Endodermal cell (in vitro differentiated cells): ENCODE data around the gene SLC22A2. TPM values are rescaled to one million over a fixed set of nuclear protein-coding genes. Genes with fewer than 3 reads are reported as not detected.

Experiments
- DNase-seq: peaks from one replicate; pipeline ENCODE4 v3.0.0-alpha.2; 2017
- H3K27ac ChIP-seq: 2 replicates; pipeline ENCODE4 v1.5.1; 2013; ENCODE audit warnings: mild to moderate bottlenecking, low read depth, low read length, moderate library complexity
- H3K27me3 ChIP-seq: 2 replicates; pipeline ENCODE4 v1.6.1; 2013; ENCODE audit warnings: mild to moderate bottlenecking, low read length, moderate library complexity; ENCODE audit not compliant: insufficient read depth, control insufficient read depth, poor library complexity, severe bottlenecking
- H3K36me3 ChIP-seq: 2 replicates; pipeline ENCODE4 v1.7.0; 2013; ENCODE audit warnings: mild to moderate bottlenecking, low read length, moderate library complexity; ENCODE audit not compliant: control insufficient read depth, insufficient read depth
- H3K4me1 ChIP-seq: one replicate; pipeline ENCODE4 v1.7.0; 2013; ENCODE audit warnings: low read length; ENCODE audit not compliant: control insufficient read depth, insufficient read depth
- H3K4me3 ChIP-seq: 2 replicates; pipeline ENCODE4 v1.5.1; 2013; ENCODE audit warnings: mild to moderate bottlenecking, low read length, moderate library complexity
- H3K9ac ChIP-seq: 2 replicates; pipeline ENCODE4 v1.6.1; 2013; ENCODE audit warnings: mild to moderate bottlenecking, low read length, moderate library complexity; ENCODE audit not compliant: poor library complexity, severe bottlenecking; ENCODE audit errors: extremely low read depth
- H3K9me3 ChIP-seq: 2 replicates; pipeline ENCODE4 v1.6.1; 2013; ENCODE audit warnings: mild to moderate bottlenecking, low read length, moderate library complexity; ENCODE audit not compliant: control insufficient read depth
- H3K27ac Mint-ChIP-seq: 2 replicates; pipeline ENCODE4 v1.8.0; 2020; ENCODE audit warnings: mixed read lengths
- H3K27me3 Mint-ChIP-seq: 2 replicates; pipeline ENCODE4 v1.8.0; 2021; ENCODE audit warnings: mild to moderate bottlenecking, mixed read lengths; ENCODE audit not compliant: insufficient read depth
- H3K36me3 Mint-ChIP-seq: 2 replicates; pipeline ENCODE4 v1.8.0; 2020; ENCODE audit warnings: low read depth, mixed read lengths
- H3K4me1 Mint-ChIP-seq: 2 replicates; pipeline ENCODE4 v1.8.0; 2020; ENCODE audit warnings: mixed read lengths
- H3K4me3 Mint-ChIP-seq: 2 replicates; pipeline ENCODE4 v1.8.0; 2020; ENCODE audit warnings: mild to moderate bottlenecking, moderate library complexity, mixed read lengths
- H3K9me3 Mint-ChIP-seq: 2 replicates; pipeline ENCODE4 v1.8.0; 2020; ENCODE audit warnings: mild to moderate bottlenecking, mixed read lengths
- WGBS, 2 experiments: methylation state at CpG; one replicate each; pipeline versions ENCODE4 v1.1.5 to v1.1.7; 2013; ENCODE audit warnings: missing lambda C conversion rate in 2 of 2, mixed read lengths in 1 of 2; ENCODE audit not compliant: insufficient coverage in 1 of 2, insufficient read length in 1 of 2; 5-methylcytosine and 5-hydroxymethylcytosine counted together
- total RNA-seq, 2 donors: library from RNA; stranded (reverse); fragmentation: NEBNext Ultra II Directional in 1 of 2; extraction: Animal tissue kit (Norgen Biotek cat#: 25700) in 1 of 2; gene quantifications; 2 replicates in 1 of 2; 3 replicates in 1 of 2; pipeline ENCODE4 v1.2.1, GENCODE V29; 2021
- TF ChIP-seq, protein P1 (sequence below): fragments of 200-600 bp; sonication (generic); conservative IDR thresholded peaks from 2 replicates; pipeline ENCODE4 v1.5.0; 2021; ENCODE audit warnings: antibody characterized with exemption, mild to moderate bottlenecking

SLC22A2 gene
- total RNA-seq, 2 donors from 2014 or later = 0.64 to 1.00 TPM

DNA sequence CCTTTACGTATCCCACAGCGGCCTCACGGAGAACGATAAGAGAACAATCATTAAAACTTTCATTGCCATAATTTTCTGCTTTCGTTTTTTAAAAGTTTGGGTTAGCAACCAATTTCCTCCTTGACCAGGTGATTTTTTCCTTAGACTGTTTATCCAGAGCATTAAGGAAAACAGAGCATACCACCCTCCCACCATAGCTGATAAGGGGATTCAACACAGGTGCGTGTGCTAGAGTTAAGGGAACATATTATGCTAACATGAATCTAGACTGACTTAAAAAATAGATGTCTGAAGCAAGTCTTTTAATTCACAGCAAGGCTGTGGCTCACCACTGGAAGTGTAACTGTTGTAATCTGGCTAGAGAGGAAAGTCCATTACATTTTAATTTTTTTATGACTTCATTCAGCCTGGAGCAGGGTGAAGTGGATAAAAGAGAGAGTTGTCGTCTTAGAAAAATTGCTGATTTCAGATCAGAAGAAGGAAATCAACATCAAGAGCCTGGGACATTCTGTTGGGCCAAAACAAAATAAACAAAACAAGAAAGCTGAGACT lies 5.5 kb upstream of the SLC22A2 start:
- Mint-ChIP-seq H3K4me3 (no peak overlapping the region), H3K4me1 (peaks cover 37% of the 10 kb centered on the region), H3K36me3 (no peaks in the 10 kb centered on the region), H3K27ac (no peak overlapping the region), H3K27me3 (no peaks in the 10 kb centered on the region), H3K9me3 (no peaks in the 10 kb centered on the region)
- Histone ChIP-seq H3K4me1 (peaks cover 10% of the 10 kb centered on the region), H3K27me3 (no peaks in the 10 kb centered on the region), H3K36me3 (no peaks in the 10 kb centered on the region), H3K9ac (no peak overlapping the region), H3K4me3 (peak overlapping the region; percentile 35), H3K27ac (no peak overlapping the region), H3K9me3 (no peaks in the 10 kb centered on the region)
- TF ChIP-seq, protein P1, sequence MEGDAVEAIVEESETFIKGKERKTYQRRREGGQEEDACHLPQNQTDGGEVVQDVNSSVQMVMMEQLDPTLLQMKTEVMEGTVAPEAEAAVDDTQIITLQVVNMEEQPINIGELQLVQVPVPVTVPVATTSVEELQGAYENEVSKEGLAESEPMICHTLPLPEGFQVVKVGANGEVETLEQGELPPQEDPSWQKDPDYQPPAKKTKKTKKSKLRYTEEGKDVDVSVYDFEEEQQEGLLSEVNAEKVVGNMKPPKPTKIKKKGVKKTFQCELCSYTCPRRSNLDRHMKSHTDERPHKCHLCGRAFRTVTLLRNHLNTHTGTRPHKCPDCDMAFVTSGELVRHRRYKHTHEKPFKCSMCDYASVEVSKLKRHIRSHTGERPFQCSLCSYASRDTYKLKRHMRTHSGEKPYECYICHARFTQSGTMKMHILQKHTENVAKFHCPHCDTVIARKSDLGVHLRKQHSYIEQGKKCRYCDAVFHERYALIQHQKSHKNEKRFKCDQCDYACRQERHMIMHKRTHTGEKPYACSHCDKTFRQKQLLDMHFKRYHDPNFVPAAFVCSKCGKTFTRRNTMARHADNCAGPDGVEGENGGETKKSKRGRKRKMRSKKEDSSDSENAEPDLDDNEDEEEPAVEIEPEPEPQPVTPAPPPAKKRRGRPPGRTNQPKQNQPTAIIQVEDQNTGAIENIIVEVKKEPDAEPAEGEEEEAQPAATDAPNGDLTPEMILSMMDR = no peak
- WGBS, 2 experiments = 77 to 81% methylated on average over 6 to 7 of the region's 7 CpGs
- DNase-seq = no peak

DNA sequence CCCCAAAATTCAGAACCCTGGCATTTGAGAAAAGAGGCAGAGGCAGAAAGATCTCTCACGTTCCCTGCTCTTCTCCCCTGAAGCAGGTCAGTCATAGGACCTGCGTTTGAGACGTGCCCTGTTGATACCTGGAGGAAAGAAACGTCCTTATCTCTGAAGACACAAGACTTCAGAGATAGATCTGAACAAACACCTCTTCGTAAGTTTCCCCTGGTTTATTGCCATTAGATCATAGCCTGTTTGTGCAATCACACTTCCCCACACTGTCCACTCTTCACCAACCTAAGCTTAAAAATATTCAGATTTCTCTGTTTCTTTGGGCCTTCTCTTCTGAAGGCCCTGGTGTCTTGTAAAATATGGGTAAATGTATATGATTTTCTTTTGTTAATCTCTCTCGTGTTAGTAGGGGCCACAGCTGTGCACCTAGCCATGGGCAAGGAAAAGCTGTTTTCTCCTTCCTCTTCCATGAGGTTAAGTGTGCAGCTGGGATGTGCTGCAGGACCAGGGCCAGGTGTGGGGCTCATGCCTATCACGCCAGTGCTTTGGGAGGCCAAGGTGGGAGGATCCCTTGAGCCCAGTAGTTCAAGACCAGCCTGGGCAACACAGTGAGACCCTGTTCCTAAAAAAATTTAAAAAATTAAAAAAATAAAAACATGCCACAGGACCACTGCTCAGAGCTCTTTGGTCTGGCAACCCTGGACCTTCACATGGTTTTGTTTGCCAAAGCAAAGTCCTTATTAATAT lies 4.7 kb upstream of the SLC22A2 start:
- H3K9ac ChIP-seq = no peak overlapping the region
- H3K27ac ChIP-seq = no peak overlapping the region
- H3K36me3 ChIP-seq = no peaks in the 10 kb centered on the region
- 82 to 90% methylated on average over 2 to 7 of the region's 7 CpGs for WGBS, 2 experiments
- Mint-ChIP-seq H3K4me1 (peaks cover 42% of the 10 kb centered on the region), H3K36me3 (no peaks in the 10 kb centered on the region), H3K4me3 (no peak overlapping the region), H3K27ac (no peak overlapping the region), H3K27me3 (no peaks in the 10 kb centered on the region), H3K9me3 (no peaks in the 10 kb centered on the region)
- DNase-seq = peak; percentile 22
- peaks cover 10% of the 10 kb centered on the region for H3K4me1 ChIP-seq
- no peaks in the 10 kb centered on the region for H3K9me3 ChIP-seq
- no peak overlapping the region for H3K4me3 ChIP-seq
- TF ChIP-seq, protein P1 = no peak
- no peaks in the 10 kb centered on the region for H3K27me3 ChIP-seq

DNA sequence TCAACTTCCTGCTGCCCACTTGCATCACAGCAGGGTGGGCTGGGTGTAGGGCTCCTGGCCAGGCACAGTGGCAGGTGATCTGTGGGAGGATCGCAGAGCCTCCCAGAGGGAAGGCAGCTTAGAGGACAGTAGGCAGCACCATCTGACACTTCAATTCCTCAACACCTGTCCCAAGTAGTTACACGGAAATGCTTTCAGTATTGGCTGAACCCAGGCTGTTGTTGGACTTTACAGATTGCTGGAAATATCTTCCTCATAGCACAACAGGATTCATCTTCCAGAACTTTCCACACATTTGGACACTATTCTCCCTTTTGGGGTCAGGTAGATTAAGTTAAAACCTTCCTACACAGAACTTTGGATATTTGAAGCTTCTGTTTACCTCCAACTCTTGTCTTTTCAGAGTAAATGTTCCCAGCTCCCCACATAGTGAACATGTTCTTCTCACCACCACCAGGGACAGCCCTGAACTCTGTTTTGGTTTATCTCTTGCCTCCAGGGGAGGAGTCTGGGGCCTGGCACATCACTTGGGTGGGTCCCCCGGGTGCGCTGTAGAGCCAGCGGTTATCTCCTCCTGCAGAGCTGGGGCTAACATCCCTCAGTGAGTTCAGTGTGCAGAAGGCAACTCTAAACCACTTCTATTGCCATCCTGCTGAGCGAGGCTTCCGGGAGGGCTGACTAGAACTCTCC lies 3.5 kb upstream of the SLC22A2 start:
- H3K4me3 Mint-ChIP-seq = no peak overlapping the region
- H3K27me3 Mint-ChIP-seq = no peaks in the 10 kb centered on the region

More for the DNA sequence above, 3.5 kb upstream of the SLC22A2 start:
- H3K27ac Mint-ChIP-seq = no peak overlapping the region
- H3K4me1 Mint-ChIP-seq = peaks cover 42% of the 10 kb centered on the region
- Histone ChIP-seq H3K27me3 (no peaks in the 10 kb centered on the region), H3K4me3 (no peak overlapping the region), H3K36me3 (no peaks in the 10 kb centered on the region), H3K27ac (no peak overlapping the region), H3K4me1 (peaks cover 10% of the 10 kb centered on the region), H3K9ac (no peak overlapping the region), H3K9me3 (no peaks in the 10 kb centered on the region)
- no peaks in the 10 kb centered on the region for H3K36me3 Mint-ChIP-seq
- DNase-seq = peak; percentile 72
- TF ChIP-seq, protein P1 = peak; percentile 70
- WGBS, 2 experiments = 86 to 89% methylated on average over 4 to 7 of the region's 7 CpGs
- no peaks in the 10 kb centered on the region for H3K9me3 Mint-ChIP-seq
